Fibroblast of pulmonary artery (primary cell): ENCODE data around the gene SYT1.

Experiments
- DNase-seq: peaks from one replicate; pipeline ENCODE4 v3.0.0-alpha.2; 2010; ENCODE audit warnings: low read depth
- H3K4me3 ChIP-seq: replicated peaks from 2 replicates; pipeline ENCODE4 v1.5.1; 2011; ENCODE audit warnings: low read depth, mild to moderate bottlenecking, control low read depth, low read length, moderate library complexity
- TF ChIP-seq, protein P1 (sequence below): IDR thresholded peaks from 2 replicates; pipeline ENCODE4 v1.5.1; 2011; ENCODE audit warnings: mild to moderate bottlenecking, control low read depth, low read length, inconsistent platforms; ENCODE audit errors: missing control alignments

The SYT1 gene

DNA sequence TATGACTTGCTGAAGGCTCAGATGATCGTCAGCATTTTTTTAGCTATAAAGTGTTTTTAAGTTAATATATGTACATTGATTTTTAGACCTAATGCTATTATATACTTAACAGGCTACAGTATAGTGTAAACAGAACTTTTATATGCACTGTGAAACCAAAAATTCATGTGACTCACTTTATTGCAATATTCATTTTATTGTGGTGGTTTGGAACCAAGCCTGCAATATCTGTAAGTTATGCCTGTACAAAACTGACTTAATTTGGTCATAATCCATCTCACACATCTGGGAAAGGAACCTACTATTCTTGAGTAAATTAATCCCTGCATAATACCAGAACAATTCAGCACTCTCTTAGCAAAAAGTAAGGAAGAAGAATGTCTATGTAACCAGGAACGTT, 390.7 kb downstream of the SYT1 start:
- no peak for DNase-seq
- TF ChIP-seq, protein P1, sequence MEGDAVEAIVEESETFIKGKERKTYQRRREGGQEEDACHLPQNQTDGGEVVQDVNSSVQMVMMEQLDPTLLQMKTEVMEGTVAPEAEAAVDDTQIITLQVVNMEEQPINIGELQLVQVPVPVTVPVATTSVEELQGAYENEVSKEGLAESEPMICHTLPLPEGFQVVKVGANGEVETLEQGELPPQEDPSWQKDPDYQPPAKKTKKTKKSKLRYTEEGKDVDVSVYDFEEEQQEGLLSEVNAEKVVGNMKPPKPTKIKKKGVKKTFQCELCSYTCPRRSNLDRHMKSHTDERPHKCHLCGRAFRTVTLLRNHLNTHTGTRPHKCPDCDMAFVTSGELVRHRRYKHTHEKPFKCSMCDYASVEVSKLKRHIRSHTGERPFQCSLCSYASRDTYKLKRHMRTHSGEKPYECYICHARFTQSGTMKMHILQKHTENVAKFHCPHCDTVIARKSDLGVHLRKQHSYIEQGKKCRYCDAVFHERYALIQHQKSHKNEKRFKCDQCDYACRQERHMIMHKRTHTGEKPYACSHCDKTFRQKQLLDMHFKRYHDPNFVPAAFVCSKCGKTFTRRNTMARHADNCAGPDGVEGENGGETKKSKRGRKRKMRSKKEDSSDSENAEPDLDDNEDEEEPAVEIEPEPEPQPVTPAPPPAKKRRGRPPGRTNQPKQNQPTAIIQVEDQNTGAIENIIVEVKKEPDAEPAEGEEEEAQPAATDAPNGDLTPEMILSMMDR = no peak
- H3K4me3 ChIP-seq = no peak overlapping the region

DNA sequence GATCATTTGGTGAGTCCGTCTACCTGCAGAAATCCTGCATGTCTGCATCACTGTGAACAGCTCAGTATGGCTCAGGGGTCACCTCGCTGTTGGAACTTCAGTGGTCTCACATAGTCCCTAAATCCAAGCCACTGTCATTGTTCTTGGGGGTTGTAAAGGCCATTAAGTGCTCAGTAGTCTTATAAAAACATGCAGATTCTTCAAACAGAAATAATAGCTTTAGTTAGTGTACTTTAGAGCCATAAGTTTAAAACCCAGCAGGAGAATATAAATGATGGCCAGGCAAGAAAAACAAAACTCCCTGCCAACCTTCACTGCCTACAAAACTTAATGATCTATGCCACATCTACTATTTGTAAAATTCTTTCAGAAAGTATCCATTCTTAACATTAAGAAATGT, 396.3 kb downstream of the SYT1 start:
- no peak for DNase-seq
- TF ChIP-seq, protein P1 = no peak
- H3K4me3 ChIP-seq = no peak overlapping the region

DNA sequence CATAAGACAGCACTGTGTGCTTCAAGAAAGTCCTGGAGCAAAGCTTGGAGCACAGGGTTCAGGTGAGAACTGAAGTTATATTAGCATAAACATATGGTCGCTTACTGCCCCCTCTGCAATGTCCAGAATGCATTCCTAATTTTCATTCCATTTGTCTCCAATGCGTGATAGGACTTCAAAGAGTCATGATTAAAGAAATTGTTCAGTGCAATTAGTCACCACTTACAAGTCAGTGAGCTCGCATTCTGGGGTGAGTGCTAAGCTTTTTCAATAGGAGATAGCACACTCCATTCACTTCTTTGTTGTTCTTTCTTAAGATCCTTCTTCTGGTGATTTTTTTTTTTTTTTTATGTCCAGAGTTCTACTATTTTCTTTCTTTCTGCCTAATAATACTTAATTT, 398.4 kb downstream of the SYT1 start:
- no peak for DNase-seq
- TF ChIP-seq, protein P1 = no peak
- no peak overlapping the region for H3K4me3 ChIP-seq

DNA sequence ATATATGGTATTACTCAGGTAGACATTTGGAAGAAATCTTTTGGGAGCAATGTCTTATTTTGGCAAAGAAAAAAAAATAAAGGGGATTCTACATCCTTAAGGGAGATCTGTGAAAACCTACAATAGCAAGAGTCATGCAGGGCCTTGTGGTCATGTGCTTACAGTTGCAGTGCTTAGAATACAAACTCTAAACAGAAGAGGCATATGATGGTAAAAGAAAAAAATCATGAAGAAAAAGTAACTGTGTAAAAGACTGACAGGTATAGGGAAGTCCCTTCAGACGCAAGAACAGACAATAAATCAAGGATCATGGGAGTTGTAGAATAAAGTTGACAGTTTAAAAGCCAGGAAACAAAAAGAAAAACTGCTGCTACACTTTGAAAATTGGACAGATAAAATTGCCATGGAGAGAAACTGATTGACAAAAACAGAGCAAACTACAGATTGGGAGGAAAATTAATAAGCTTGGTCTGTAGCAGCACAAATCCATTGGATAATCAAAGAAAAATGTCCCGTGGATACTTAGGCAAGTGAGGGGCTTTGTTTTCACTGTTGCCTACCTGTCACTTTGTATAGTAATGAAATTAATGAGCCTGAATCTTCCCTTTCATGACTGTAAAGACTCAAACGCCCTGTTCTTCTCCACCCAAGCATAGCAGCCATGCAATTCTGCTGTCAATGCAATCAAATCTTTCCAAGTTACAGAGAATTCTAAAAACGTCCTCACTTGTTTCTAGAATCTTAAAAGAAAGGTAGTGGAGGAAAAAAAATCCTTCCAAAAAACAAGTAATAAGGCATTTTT, 402.0 kb downstream of the SYT1 start:
- DNase-seq = no peak
- H3K4me3 ChIP-seq = no peak overlapping the region
- TF ChIP-seq, protein P1 = no peak

DNA sequence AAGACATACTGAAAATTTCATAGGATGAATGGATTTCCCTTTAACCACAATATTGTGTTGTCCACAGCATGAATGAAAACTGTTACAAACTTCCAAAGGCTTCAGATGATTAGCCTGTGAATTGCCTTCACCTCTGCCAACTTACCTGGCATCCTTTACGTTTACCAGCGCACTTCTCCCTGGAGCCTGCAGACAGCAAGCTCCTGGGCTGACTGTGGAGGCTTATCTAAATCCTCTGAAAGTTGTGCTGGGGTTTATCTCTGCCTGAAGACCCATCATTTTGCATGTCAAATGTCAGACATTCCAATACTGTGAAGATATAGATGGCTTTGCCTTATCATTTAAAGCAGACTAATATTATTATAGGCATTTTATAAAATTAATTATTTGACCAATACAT, 403.0 kb downstream of the SYT1 start:
- no peak for DNase-seq
- TF ChIP-seq, protein P1 = no peak
- no peak overlapping the region for H3K4me3 ChIP-seq

DNA sequence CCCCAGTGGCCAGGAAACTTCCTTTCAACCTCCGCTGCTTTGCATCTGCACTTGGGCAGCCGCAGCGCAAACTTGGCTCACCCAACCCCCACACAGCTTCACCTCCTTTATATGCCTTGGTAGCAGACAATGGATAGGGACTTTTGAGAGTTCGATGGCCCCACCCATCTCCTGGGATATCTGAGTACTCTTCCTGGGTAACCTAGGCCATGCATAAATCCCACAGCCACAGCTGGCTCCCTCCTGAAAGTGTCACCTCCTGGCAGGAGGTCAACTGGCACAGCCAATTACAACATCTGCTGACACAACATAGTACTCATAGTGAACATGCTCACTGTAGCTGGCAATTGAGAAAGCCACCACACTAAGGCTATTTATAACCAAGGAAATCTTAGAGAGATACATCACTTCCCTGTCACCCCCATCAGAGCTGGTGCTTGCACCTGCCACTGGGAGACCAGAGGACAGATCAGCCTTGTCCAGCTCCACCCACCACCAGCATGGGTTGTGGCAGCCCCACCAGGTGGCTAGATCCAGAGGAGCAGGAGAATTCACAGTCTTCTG, 410.0 kb downstream of the SYT1 start:
- no peak overlapping the region for H3K4me3 ChIP-seq
- TF ChIP-seq, protein P1 = no peak
- DNase-seq = no peak

DNA sequence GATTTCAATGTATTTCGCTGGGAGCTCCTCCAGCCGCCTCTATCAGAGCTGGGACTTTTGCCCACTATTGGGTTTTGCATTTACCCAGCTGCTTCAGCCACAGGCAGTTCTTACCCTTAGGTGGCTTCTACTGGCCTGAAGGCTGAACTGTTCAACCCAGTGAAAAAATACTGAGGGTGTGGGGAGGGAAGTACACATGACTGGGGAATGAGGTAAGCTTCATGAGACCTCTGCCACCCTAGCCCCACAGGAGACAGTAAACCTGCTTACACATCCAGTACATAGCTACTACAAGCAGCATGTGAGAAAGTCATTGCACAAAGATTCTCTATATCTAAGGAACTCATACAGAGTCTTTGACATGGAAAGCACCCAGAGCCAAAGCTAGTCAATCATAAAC, 411.1 kb downstream of the SYT1 start:
- DNase-seq = no peak
- H3K4me3 ChIP-seq = no peak overlapping the region
- TF ChIP-seq, protein P1 = no peak
